ENCODE measurements around the gene DOC2B. TPM values are rescaled to one million over a fixed set of nuclear protein-coding genes. Genes with fewer than 3 reads are reported as not detected.
"Not testable (repeated sequence)": the region's sequence is repeated elsewhere in the genome, so short reads cannot be mapped to it uniquely, and the experiment has no call there.

DOC2B gene
- total RNA-seq, 2 experiments from 2014 or later = not detected

DNA sequence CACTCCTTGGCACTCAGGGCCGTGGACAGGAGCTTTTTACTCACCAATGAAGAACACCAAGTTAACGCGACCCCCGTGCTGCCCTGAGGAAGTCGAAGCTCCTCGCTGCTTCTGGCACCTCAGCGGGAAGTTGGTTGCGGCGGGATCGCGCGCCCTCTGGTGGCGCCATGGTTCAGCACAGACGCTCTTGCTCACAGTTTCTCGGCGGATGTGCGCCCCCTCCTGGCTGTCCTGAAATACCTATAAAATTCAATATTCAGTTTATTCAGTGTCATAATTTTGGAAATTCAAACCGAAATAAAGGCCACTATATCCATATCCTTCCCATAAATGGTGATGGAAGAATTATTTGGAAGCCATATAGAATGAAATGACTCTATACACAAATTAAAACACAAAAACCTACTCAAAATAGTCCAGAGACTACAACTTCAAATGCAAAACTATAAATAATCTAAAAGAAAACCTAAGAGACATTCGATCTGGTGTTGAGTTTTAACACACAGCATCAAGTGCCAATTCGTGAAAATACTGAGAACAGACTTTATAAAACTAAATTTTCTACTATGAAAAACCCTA is 63.0 kb downstream of the DOC2B start:
- H2AFZ ChIP-seq (ENCODE audit: low read length); H3K4me2 ChIP-seq (ENCODE audit: low read length); H3K9me2 ChIP-seq (ENCODE audit: insufficient read depth, low read length); intact Hi-C loops (cut with micrococcal nuclease; ENCODE audit: unreplicated experiment); H4K20me1 ChIP-seq (ENCODE audit: insufficient read depth, low read length); H3K9me3 ChIP-seq (ENCODE audit: low read length); H3K4me1 ChIP-seq (ENCODE audit: insufficient read depth, low read length, poor library complexity, severe bottlenecking); CTCF ChIA-PET (ENCODE audit: unreplicated experiment); BruUV-seq (replicated peaks); H3K27ac ChIP-seq (ENCODE audit: low read depth, low read length, poor library complexity, severe bottlenecking); POLR2A ChIA-PET; H3K4me3 ChIP-seq (ENCODE audit: low read depth, low read length, poor library complexity, severe bottlenecking); H3K36me3 ChIP-seq (ENCODE audit: insufficient read depth, low read length); H3K79me2 ChIP-seq (ENCODE audit: insufficient read depth, low read depth, low read length): not testable (repeated sequence)
- TF ChIP-seq, protein P1, sequence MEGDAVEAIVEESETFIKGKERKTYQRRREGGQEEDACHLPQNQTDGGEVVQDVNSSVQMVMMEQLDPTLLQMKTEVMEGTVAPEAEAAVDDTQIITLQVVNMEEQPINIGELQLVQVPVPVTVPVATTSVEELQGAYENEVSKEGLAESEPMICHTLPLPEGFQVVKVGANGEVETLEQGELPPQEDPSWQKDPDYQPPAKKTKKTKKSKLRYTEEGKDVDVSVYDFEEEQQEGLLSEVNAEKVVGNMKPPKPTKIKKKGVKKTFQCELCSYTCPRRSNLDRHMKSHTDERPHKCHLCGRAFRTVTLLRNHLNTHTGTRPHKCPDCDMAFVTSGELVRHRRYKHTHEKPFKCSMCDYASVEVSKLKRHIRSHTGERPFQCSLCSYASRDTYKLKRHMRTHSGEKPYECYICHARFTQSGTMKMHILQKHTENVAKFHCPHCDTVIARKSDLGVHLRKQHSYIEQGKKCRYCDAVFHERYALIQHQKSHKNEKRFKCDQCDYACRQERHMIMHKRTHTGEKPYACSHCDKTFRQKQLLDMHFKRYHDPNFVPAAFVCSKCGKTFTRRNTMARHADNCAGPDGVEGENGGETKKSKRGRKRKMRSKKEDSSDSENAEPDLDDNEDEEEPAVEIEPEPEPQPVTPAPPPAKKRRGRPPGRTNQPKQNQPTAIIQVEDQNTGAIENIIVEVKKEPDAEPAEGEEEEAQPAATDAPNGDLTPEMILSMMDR (conservative IDR thresholded peaks at IDR 0.05; ENCODE audit: low read length) = peak; percentile 76
- DNase-seq (ENCODE audit: low spot score) = peak; percentile 70

DNA sequence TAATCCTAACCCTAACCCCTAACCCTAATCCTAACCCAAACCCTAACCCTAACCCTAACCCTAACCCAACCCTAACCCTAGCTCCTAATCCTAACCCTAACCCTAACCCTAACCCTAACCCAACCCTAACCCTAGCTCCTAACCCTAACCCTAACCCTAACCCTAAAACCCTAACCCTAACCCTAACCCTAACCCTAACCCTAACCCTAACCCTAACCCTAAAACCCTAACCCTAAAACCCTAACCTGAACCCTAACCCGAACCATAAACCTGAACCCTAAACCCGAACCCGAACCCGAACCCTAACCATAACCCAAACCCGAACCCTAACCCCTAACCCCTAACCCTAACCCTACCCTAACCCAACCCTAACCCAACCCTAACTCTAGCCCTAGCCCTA is 68.3 kb downstream of the DOC2B start:
- H3K27ac ChIP-seq (ENCODE audit: low read depth, low read length, poor library complexity, severe bottlenecking); H4K20me1 ChIP-seq (ENCODE audit: insufficient read depth, low read length); H3K4me2 ChIP-seq (ENCODE audit: low read length); H3K4me3 ChIP-seq (ENCODE audit: low read depth, low read length, poor library complexity, severe bottlenecking); H3K9me3 ChIP-seq (ENCODE audit: low read length); H3K79me2 ChIP-seq (ENCODE audit: insufficient read depth, low read depth, low read length); BruUV-seq (replicated peaks); H3K9me2 ChIP-seq (ENCODE audit: insufficient read depth, low read length); CTCF ChIA-PET (ENCODE audit: unreplicated experiment); intact Hi-C loops (cut with micrococcal nuclease; ENCODE audit: unreplicated experiment); H2AFZ ChIP-seq (ENCODE audit: low read length); H3K4me1 ChIP-seq (ENCODE audit: insufficient read depth, low read length, poor library complexity, severe bottlenecking); POLR2A ChIA-PET; H3K36me3 ChIP-seq (ENCODE audit: insufficient read depth, low read length): not testable (repeated sequence)
- peak; percentile 8 for DNase-seq (ENCODE audit: low spot score)

Other genes with a start within 250 kb of the DOC2B start
- gene SCGB1C2, start 44.1 kb downstream of the DOC2B start, total RNA-seq (2014; rRNA removed; shearing (Covaris generic)) = not detected in 2 replicates
- gene SCGB1C2, start 44.1 kb downstream of the DOC2B start, total RNA-seq (2022) = not detected in 2 replicates
- gene RPH3AL, start 171.2 kb upstream of the DOC2B start, total RNA-seq (2014; rRNA removed; shearing (Covaris generic)) = 1.0 and 5.9 TPM in 2 replicates
- gene RPH3AL, start 171.2 kb upstream of the DOC2B start, total RNA-seq (2022) = 2.0 and 2.2 TPM in 2 replicates